A549 (cell line): ENCODE results near the gene AUTS2.

Experiments
- BHLHE40 ChIP-seq: IDR thresholded peaks from 2 replicates; pipeline ENCODE4 v1.6.1; 2012; ENCODE audit warnings: low read depth, low read length, inconsistent platforms
- CBX2 ChIP-seq: fragments of 200-600 bp; sonication (generic); IDR thresholded peaks from 2 replicates; pipeline ENCODE4 v1.6.1; 2016; ENCODE audit warnings: low read depth, mild to moderate bottlenecking, borderline replicate concordance
- CHD4 ChIP-seq: fragments of 200-600 bp; sonication (generic); IDR thresholded peaks from 2 replicates; pipeline ENCODE4 v1.6.1; 2016; ENCODE audit warnings: antibody characterized with exemption, mild to moderate bottlenecking, borderline replicate concordance
- EP300 ChIP-seq, 2 experiments: fragments of >200 bp; sonication (Bioruptor Twin); formaldehyde crosslinking; IDR thresholded peaks; 2 replicates in 1 of 2; 3 replicates in 1 of 2; pipeline ENCODE4 v1.6.1; 2016 to 2017
- GATA3 ChIP-seq: IDR thresholded peaks from 2 replicates; pipeline ENCODE4 v1.6.1; 2012; ENCODE audit warnings: borderline replicate concordance
- JUN ChIP-seq, 2 experiments: fragments of >200 bp; sonication (Bioruptor Twin); formaldehyde crosslinking; IDR thresholded peaks; 2 replicates in 1 of 2; 3 replicates in 1 of 2; pipeline ENCODE4 v1.6.1; 2016 to 2017
- POLR2A ChIP-seq: IDR thresholded peaks from 2 replicates; pipeline ENCODE4 v1.6.1; 2012; ENCODE audit warnings: mild to moderate bottlenecking, low read length
- RAD21 ChIP-seq, 2 experiments: fragments of >200 bp in 1 of 2; sonication (Bioruptor Twin) in 1 of 2; formaldehyde crosslinking in 1 of 2; IDR thresholded peaks in 1 of 2; conservative IDR thresholded peaks in 1 of 2; 2 replicates in 1 of 2; 3 replicates in 1 of 2; pipeline ENCODE4 v1.6.1; 2012 to 2018; ENCODE audit warnings: inconsistent platforms in 1 of 2
- TF ChIP-seq, protein P1 (sequence below): fragments of >200 bp; sonication (Bioruptor Twin); formaldehyde crosslinking; IDR thresholded peaks from 3 replicates; pipeline ENCODE4 v1.5.1; 2016
- TF ChIP-seq, protein P2 (sequence below): IDR thresholded peaks from 2 replicates; pipeline ENCODE4 v1.6.1; 2012
- TF ChIP-seq, protein P3 (sequence below): fragments of >200 bp; sonication (Bioruptor Twin); formaldehyde crosslinking; IDR thresholded peaks from 3 replicates; pipeline ENCODE4 v1.6.1; 2016
- TF ChIP-seq, protein P4 (sequence below): IDR thresholded peaks from 2 replicates; pipeline ENCODE4 v1.6.1; 2012; ENCODE audit warnings: low read depth, borderline replicate concordance
- TF ChIP-seq, protein P5 (sequence below): fragments of 450-650 bp; IDR thresholded peaks from 2 replicates; pipeline ENCODE4 v1.6.1; 2014; ENCODE audit warnings: antibody characterized with exemption

DNA sequence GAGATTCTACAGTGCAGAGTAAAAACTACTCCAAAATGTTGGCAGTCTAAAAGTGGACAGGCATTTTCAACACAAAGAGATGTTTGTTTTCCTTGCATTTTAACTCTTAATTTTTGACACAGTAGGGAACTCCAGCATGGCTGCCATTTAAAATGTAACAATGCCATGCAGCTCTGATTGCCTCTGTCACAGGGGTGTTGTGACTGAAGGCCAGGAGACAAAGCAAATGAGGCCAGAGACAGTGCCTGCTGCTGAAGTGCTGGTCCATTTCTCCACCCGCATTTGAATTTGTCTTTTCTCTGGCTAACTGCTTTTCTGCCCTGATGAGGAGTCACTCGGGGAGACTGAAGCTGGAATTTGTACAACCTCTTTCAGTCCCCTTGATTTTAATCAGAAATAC lies 823.0 kb downstream of the AUTS2 start:
- TF ChIP-seq, protein P1, sequence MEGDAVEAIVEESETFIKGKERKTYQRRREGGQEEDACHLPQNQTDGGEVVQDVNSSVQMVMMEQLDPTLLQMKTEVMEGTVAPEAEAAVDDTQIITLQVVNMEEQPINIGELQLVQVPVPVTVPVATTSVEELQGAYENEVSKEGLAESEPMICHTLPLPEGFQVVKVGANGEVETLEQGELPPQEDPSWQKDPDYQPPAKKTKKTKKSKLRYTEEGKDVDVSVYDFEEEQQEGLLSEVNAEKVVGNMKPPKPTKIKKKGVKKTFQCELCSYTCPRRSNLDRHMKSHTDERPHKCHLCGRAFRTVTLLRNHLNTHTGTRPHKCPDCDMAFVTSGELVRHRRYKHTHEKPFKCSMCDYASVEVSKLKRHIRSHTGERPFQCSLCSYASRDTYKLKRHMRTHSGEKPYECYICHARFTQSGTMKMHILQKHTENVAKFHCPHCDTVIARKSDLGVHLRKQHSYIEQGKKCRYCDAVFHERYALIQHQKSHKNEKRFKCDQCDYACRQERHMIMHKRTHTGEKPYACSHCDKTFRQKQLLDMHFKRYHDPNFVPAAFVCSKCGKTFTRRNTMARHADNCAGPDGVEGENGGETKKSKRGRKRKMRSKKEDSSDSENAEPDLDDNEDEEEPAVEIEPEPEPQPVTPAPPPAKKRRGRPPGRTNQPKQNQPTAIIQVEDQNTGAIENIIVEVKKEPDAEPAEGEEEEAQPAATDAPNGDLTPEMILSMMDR: no peak
- TF ChIP-seq RAD21 (conservative IDR thresholded peaks at IDR 0.05 in 1 of 2, IDR thresholded peaks at IDR 0.05 in 1 of 2) (no peak), EP300 (IDR thresholded peaks at IDR 0.05) (no peak), POLR2A (no peak), GATA3 (no peak), BHLHE40 (no peak), CBX2 (no peak), CHD4 (no peak), JUN (IDR thresholded peaks at IDR 0.05) (no peak)
- TF ChIP-seq, protein P2, sequence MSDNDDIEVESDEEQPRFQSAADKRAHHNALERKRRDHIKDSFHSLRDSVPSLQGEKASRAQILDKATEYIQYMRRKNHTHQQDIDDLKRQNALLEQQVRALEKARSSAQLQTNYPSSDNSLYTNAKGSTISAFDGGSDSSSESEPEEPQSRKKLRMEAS: no peak
- TF ChIP-seq, protein P3, sequence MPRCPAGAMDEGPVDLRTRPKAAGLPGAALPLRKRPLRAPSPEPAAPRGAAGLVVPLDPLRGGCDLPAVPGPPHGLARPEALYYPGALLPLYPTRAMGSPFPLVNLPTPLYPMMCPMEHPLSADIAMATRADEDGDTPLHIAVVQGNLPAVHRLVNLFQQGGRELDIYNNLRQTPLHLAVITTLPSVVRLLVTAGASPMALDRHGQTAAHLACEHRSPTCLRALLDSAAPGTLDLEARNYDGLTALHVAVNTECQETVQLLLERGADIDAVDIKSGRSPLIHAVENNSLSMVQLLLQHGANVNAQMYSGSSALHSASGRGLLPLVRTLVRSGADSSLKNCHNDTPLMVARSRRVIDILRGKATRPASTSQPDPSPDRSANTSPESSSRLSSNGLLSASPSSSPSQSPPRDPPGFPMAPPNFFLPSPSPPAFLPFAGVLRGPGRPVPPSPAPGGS: no peak
- TF ChIP-seq, protein P4, sequence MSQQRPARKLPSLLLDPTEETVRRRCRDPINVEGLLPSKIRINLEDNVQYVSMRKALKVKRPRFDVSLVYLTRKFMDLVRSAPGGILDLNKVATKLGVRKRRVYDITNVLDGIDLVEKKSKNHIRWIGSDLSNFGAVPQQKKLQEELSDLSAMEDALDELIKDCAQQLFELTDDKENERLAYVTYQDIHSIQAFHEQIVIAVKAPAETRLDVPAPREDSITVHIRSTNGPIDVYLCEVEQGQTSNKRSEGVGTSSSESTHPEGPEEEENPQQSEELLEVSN: no peak
- TF ChIP-seq, protein P5, sequence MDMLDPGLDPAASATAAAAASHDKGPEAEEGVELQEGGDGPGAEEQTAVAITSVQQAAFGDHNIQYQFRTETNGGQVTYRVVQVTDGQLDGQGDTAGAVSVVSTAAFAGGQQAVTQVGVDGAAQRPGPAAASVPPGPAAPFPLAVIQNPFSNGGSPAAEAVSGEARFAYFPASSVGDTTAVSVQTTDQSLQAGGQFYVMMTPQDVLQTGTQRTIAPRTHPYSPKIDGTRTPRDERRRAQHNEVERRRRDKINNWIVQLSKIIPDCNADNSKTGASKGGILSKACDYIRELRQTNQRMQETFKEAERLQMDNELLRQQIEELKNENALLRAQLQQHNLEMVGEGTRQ: no peak
